T47D (cell line): ENCODE measurements around the gene ROMO1.
"Not testable (repeated sequence)": the region's sequence is repeated elsewhere in the genome, so short reads cannot be mapped to it uniquely, and the experiment has no call there.

ENCODE experiments used
- DNase-seq, 2 experiments: peaks; one replicate each; pipeline versions ENCODE4 v3.0.0 to v3.0.0-alpha.2; 2011 to 2012; ENCODE audit warnings: low read depth in 1 of 2, low spot score in 1 of 2
- JUND ChIP-seq: IDR thresholded peaks from 2 replicates; pipeline ENCODE4 v1.6.1; 2012; ENCODE audit warnings: low read depth
- in situ Hi-C: cut with HindIII; loops from 2 replicates; pipeline ENCODE4 v1.10.0; 2016; ENCODE audit warnings: low sequenced_read_pairs, low pct_unique_long_range_greater_than_20kb

ROMO1 gene

DNA sequence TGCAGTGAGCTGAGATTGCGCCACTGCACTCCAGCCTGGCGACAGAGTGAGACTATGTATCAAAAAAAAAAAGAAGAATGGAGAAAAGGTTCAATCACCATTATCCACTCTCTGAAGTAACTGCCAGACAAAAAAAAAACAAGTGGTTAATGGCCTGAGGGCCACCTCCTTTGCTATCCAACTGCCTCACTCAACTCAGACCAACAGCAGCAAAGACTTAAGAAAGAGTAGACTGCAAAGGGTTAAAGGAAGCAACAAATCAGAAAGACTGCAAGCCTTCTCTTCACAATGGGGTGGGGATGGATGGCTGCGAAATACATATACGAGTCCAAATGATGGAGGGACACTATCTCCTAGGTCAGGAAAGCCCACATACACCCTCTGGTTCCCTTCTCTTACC lies 3.2 kb upstream of the ROMO1 start:
- no peak for DNase-seq
- no peak for TF ChIP-seq JUND
- in situ Hi-C loops: no loop called here

GRCh38 chr20:35697696-35698297 lies 1.4 kb upstream of the ROMO1 start:
- in situ Hi-C loops: no loop called here
- TF ChIP-seq JUND: no peak
- no peak for DNase-seq

DNA sequence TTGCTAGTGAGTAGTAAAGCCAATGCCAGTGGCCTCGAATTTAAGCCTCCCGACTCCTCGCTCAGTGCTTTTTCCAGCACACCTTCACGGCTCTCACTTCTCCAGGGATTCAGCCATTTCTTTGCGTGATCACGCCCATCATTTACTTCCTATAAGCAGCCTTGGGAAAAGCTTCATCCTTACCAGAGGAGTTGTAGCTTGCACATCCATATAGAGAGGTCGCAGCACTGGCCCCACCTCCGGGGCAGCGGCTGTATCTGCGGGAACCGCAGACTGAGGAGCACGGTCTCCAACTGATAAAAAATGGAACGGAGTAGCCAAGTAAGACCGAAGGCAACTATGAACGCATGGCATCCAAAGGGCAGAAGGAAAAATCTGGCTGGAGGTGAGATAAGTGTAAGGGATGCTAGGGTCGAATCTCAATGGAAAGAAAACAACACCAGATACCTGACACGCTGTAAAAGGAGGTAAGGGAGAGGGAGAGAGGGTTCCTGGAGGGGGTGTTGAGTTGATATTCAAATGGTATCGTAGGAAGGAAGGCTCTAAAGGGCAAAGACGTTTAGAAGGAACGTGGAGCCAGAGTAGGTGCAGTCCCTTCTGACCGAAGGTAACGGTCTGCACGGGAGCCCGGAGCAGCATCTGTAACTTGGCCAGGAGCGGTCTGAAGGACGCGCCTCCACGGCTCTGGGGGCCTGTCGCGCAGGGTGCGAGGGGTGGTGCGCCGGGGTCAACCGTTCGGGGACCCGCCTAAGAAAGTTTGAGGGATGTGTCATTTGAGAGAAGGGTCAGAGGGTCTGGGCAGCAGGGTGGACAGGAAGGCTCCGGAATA lies 693 bp upstream of the ROMO1 start:
- no peak for DNase-seq
- in situ Hi-C loops: no loop called here
- TF ChIP-seq JUND: no peak

- no peak for DNase-seq
- in situ Hi-C loops: no loop called here
- 0 out of 2 replicates have a peak, but pooled peaks have one; percentile 11 for TF ChIP-seq JUND
Observed at GRCh38 chr20:35699957-35700624, 886 bp downstream of the ROMO1 start.

- TF ChIP-seq JUND: peak; percentile 31; the same call in 1 of the 2 replicates
- in situ Hi-C loops: no loop called here
- no peak for DNase-seq
Observed at GRCh38 chr20:35700625-35701148, 1.5 kb downstream of the ROMO1 start.

GRCh38 chr20:35702051-35702823 lies 3.0 kb downstream of the ROMO1 start:
- no peak; the same call in 1 of the 2 replicates for TF ChIP-seq JUND
- no peak for DNase-seq

GRCh38 chr20:35702824-35703695 lies 3.9 kb downstream of the ROMO1 start:
- no peak for TF ChIP-seq JUND
- no peak for DNase-seq
- in situ Hi-C loops: no loop called here

More at GRCh38 chr20:35702051-35702823, 3.0 kb downstream of the ROMO1 start:
- in situ Hi-C loops: no loop called here

GRCh38 chr20:35704514-35705261 lies 5.5 kb downstream of the ROMO1 start:
- DNase-seq: no peak
- no peak for TF ChIP-seq JUND
- in situ Hi-C loops: no loop called here

DNA sequence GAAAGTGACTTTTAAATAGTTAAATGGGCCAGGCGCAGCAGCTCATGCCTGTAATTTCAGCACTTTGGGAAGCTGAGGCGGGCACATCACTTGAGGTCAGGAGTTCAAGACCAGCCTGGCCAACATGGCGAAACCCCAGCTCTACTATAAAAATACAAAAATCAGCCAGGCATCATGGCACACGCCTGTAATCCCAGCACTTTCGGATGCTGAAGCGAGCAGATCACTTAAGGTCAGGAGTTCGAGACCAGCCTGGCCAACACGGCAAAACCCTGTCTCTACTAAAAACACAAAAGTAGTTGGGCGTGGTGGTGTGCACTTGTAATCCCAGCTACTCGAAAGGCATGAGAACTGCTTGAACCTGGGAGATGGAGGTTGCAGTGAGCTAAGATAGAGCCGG lies 6.7 kb downstream of the ROMO1 start:
- in situ Hi-C loops, DNase-seq: not testable (repeated sequence)

- in situ Hi-C loops, DNase-seq: not testable (repeated sequence)
Observed at GRCh38 chr20:35706591-35707529, 7.7 kb downstream of the ROMO1 start.
